NCI-H187 treated with DMSO at 0.1 percent for 48 hours (cell line): ENCODE results near the gene SPECC1.

Source experiments
- DNase-seq: peaks from one replicate; lab custom pipeline; 2025; lab: John Stamatoyannopoulos, UW

Gene SPECC1

DNA sequence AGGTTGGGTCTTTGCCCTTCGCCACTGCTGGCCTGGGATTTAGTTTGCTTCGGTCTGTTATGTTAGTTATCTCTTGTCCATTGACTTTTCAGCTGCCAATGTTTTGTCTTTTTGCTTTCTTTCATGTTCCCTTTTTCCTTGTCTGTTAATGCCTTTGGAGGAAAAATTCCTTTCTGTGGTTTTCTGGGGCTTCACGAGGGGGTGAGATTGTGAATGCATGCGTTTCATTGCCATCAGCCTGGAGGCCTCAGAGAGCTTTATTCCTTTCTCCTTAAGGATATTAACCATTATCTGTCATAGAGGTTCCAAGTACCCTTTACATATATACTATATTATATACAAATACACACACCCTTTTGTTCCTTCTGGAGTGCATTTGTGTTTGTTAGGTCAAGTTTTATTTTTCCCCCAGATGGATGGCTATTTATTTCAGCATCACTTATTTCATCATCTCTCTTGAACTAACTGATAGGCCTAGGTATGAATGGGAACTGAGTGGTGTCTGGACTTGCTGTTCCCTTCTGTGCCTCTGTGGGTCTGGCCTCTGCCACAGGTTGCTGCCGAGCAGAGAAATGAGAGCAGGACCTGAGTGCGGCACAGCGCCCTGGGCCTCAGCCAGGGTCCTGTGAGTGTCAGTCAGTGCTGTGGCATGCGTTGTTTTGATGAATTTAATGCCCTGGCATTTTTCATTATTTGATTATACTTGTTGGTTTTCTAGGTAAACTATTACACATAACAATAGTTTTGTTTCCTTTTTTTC is 264.8 kb downstream of the SPECC1 start:
- DNase-seq = no peak

DNA sequence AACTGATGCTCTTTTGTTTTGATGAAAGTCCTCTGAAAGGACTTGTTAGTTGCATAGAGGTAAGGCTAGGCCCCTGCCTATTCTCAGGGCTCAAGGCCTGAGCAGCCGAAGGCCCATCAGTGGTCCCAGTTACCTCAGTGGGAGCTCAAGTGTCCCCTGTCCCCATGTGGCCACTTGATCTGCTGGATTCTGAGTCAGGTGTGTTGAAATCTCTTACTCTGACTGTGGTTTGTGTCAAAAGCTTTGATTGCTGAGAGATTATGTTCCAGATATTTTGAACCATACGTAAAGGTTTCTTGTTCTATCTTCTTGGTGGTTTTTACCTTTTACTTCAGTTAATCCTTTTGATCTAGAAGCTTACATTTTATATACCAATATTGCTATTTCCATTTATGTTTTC is 266.5 kb downstream of the SPECC1 start:
- DNase-seq = no peak

DNA sequence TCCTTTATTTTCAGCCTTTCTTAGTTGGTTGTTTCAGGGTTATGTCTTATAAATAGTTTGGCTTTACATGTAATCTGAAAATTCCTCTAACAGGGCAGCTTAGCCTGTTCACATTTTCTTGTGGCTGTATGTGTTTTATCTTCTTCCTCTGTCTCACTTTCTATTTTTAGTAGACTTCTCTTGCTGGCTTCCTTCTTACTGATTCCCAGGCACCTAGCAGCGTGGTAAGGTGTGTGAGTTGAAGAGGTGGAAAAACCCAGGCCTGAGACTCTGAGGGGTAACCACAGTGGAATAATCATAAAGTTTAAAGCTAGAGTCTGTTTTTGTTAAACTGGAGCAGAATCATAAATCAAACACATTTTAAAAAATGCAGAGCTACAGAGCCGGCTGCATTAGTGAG is 267.3 kb downstream of the SPECC1 start:
- DNase-seq = no peak

DNA sequence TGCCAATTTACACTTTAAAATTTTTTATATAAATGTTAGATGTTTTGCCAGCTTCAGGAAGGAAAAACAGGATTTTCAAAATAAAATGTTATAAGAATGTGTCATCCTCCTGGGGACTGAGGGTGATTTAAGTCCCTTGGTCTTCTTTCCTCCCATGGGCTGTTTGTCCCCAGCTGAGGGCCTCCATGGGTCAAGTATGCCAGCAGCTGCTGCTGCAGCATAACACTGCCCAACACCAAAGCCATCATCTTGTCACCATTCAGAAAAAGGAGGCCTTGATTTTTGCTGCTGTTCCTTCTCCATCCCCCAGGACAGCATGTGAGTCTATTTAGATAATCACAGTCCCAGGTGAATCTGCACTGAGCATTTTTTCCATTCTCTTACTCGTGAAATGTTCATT is 269.6 kb downstream of the SPECC1 start:
- DNase-seq = no peak

DNA sequence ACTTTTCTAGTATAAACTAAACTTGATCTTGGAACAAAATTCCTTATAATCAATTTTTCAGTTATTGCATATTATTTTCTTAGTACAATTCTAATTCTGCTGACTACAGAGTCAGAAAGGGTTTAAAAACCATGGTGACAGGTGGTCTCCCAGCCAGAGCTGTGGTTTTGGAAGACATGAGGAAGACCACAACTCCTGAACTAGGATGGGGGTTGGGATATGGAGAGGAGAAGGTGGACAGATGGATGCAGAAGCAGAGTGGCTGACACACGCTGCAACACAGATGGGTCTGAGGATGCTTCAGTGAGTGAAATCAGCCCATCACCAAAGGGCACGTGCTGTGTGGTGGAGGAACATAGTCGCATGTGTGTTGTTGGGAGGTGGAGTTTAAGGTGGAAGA is 270.5 kb downstream of the SPECC1 start:
- no peak for DNase-seq

DNA sequence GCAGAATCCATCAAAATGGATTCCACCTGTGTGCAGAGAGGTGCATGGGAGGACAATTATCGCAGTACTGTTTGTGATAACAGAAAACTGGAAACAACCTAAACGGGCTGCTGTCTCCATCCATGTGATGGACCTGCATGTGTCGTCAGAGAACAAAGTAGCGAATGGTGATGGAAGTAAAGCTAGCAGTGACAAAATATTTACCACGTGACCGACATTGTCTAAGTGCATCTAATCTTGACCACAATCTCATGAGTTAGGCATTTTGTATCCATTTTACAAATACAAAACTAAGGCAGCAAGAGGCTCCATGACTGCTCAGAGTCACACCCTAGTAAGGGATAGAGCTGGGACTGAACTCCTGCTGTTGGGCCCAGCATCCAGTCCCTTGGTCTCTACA is 270.9 kb downstream of the SPECC1 start:
- no peak for DNase-seq

DNA sequence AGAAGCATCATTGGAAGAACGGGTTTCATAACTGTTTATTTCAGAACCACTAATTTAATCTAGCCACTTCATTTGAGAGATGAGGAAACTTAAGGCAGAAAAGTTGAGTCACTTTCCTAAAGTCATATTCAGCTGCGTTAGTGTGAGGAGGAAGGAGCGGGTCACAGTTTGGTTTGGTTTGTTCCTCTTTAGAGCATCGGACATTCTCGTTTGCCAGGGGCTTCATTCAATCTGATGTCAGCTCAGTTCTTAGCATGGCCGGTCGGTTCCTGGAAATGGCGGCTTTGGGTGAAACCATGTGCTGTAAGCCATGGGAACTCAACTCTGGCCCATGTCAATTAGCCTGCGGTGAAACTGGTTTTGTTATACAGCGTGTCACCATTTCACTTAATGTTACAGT is 271.7 kb downstream of the SPECC1 start:
- no peak for DNase-seq

DNA sequence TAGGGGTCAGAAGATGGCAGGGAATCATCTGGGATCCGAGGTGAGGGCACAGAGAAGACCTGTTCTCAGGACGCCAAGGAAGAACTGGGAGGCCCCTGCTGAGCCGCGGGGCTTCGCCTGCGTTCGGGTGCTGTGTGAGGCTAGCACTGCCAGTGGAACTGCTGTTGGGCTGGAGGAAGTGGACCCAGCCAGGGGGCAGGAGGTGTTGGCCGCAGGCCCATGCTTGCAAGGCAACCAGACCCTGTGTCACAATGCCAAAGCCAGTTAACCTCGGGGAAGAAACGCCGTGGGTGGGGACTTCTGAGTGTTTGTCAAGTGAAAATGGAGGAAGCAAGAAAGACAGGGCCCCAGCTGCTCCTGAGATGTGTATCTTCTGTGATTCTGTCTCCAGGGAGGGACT is 272.7 kb downstream of the SPECC1 start:
- DNase-seq = no peak

DNA sequence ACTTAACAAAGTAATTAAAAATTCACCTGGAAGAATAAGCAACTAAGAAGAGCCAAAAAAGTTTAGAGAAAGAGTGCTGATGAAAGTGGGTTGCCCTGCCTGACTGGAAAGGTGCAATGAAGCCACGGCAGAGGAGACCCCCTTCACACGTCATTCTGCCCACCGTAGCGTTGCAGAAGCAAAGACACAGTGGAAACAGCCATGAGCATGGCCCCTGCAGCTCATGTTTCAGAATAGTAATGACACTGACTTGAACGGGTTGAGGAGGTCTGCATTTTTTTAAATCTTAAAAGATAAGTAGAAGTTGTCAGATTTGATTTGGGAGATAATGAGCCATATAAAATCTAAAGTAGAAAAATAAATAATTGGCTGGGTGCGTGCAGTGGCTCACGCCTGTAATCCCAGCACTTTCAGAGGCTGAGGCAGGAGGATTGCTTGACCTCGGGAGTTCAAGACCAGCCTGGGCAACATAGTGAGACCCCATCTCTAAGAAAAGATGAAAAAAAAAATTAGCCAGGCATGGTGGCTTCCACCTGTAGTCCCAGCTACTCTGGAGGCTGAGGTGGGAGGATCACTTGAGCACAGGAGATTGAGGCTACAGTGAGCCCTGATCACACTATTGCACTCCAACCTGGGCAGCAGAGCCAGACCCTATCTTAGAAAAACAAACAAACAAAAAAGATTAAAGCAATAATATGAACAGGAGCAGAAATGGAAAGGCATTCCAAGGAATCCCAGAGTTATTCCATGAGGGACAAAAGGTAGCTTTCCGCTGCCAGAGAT is 273.6 kb downstream of the SPECC1 start:
- no peak for DNase-seq

DNA sequence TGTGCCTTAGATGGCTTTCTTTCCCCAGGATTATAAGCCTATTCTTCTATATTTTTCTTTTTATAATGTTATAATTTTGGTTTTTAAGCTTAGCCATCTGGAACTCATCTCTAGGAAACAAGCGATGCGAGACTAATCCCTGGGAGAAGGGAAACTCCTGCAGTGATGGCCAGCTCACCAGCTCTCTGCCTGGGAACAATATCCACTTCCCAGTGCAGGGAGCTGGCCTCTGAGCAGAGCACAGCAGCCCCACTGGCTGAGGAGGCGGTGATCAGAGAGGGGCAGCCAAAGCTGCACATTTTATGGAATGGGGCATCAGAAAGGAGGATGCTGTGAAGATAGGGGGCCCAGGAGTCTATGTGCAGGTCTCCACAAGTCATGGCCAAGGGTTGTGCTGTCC is 274.9 kb downstream of the SPECC1 start:
- no peak for DNase-seq

DNA sequence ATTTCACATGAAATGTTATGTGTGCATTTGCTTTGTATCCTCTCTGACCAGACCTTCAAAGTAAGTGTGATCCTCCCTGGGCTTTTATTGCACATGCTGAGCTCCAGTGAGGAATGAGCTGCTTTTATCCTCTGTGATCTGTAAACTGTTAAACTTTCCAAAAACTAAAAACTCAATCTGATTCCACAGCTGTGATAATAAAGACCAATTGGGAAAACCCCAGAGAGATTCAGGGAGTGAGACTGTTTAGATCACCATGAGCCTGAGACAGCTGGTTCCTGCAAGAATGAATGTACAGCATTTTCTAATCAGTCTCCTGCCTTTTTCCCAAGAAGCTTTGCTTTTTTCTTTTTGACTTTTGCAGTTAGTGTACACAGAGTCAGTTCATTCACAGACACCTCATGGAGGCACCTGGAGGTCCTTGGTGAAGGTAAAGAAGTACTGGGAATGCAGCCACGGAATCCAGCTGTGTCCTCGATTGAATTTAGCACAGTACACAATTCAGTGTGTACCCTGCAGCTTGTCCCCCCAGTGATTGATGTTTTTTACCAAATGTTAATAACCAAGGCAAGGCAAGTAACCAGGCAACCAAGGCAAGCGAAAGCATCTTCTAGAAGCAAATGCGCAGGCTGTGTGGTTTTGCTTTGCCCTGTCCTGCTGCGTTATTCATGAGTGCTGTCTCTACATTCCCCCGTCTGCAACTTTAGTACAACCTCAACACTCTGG is 275.6 kb downstream of the SPECC1 start:
- DNase-seq = no peak

DNA sequence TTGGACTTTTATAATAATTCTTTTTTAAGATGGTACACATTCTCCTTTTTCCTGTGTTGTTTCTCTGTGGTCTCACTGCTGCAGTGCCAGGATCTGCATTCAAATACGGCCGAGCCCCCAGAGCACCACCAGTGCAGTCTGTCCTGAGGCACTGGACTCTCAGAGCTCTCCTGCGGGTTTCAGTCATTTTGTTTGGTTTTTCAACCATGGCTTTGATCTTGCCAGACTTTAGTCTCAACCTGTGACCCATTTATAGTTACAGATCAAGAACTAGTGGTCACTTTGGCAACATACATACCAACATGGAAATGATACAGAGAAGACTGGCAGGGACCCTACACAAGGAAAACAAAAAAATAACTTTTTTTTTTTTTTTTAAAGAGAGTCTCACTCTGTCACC is 280.8 kb downstream of the SPECC1 start:
- DNase-seq = no peak

DNA sequence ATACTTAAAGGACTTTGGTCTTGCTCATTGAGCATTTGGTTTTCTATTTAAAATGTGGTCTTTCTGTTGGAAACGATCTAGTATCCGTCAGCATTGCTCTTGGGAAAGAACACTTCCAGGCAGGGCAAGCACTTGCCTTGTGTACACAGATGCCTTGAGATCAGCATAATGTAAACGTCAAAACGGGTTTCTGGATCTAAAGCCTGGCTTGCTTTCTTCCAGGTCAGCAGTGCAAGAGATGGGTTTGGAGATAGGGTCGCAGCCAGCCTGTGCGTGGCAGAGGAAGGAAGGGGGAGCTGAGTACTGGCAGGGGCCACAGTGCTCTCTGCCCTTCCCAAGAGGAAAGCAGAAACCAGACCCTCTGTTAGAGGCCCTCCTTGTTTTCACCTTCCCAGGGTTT is 282.7 kb downstream of the SPECC1 start:
- DNase-seq = no peak

DNA sequence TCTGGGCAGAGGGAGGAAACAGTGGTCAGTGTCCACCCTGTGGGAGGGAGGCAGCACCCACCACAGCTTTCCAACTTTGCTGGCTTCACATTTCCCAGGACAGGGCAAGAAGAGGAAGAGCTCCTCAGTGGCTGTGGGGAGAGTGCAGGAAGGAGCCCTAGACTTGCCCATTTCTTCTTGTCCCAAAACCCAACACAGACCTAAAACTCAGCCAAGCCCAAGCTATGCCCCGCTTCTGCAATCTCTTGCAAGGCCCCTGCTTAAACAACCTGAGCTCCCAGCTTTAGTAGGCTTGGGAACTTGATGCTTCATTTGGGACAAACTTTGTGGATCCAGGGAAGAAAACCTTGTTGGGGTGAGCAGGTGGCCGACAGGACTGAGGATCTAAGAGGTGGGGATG is 284.3 kb downstream of the SPECC1 start:
- no peak for DNase-seq

DNA sequence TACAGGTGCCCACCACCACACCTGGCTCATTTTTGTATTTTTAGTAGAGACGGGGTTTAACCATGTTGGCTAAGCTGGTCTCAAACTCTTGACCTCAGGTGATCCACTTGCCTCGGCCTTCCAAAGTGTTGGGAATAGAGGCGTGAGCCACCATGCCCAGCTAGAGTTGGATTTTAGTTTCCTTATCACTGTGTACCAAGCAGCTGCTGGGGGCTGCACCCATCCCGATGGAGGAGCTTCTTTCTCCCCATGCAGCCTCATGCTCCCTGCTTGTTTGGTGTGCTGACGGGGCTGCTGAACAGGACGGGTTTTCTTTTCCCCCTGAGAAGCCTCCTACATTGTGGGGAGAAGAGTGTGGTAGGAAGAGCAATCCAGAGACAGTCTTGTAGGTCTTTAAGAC is 285.0 kb downstream of the SPECC1 start:
- no peak for DNase-seq

DNA sequence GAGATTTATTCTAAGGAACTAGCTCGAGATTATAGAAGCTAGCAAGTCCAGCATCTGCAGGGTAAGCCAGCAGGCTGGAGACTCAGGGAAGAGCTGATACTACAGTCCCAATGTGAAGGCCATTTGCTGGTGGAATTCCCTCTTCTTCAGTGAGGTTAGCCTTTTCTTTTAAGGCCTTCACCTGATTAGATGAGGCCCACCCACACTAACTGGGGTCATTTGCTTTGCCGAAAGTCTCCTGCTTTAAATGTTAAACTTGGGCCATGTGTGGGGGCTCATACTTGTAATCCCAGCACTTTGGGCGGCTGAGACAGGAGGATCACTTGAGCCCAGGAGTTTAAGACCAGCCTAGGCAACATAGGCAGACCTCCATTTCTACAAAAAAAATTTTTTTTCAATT is 289.9 kb downstream of the SPECC1 start:
- no peak for DNase-seq

DNA sequence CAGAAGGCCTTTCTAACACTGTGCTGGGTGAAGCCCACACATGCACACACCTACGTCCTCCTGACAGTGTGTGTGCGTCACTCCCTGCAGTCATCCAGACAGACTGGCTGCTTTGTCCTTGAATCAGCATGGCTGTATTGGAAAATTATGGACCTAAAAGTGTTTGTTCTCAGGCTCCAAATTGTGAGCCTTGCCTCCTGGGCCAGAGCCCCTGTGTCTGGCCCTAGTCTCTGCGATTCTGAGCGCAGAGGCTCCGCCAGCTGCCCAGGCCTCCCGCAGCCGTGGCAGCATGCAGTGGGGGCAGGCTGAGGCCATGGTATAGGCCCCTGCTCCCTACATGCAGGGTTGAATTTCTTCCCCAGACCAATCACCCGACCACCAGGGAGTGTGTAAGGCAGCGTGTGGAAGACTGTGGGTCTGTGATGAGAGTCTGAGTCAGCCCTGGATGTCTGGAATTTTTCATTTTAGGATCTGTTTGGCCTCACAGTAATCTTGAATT is 291.3 kb downstream of the SPECC1 start:
- no peak for DNase-seq

DNA sequence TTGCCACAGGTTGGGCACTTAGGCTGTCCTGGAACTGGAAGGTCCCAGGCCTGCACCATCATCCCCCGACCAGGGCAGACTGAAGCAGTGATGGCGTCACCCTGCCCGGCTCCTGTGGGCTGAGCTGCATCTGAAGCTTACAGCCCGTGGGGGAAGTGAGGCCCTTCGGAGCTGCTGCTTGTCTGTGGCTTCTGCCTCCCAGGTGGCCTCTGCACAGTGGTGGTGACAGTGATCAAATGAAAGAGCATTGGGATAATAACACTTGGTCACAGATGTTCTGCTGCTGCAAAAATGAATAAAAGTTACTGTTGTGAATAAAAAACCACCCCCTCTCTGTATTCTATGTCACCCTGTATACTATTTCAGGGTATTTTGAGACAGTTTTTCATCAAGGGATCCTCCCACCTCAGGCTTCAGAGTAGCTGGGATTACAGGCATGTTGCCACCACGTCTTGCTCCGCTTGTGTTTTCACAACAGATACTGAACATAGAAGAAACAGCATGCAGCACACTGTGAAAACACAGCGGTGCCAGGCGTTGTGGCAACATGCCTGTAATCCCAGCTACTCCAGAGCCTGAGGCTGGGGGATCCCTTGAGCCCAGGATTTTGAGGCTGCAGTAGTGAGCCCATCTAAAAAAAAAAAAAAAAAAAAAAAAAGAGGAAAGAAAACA is 293.2 kb downstream of the SPECC1 start:
- DNase-seq = no peak

DNA sequence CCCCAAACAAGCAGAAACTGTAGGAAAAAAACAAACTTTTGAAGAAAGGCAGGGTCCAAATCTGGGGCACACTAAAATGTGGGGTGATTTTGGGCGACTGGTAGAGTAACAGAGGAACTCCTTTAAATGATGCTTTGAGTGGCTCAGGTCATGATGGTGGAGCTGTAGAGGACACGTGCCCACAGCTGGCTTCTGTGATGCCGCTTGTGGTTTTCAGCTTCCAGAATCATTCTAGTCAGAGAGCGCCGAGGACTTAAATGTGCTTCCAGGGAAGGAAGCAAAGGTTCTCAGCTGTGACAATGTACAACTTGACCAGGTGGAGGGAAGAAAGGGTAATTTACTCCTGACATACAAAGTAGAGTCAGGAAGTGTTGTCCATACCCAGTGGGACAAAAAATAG is 295.8 kb downstream of the SPECC1 start:
- no peak for DNase-seq

DNA sequence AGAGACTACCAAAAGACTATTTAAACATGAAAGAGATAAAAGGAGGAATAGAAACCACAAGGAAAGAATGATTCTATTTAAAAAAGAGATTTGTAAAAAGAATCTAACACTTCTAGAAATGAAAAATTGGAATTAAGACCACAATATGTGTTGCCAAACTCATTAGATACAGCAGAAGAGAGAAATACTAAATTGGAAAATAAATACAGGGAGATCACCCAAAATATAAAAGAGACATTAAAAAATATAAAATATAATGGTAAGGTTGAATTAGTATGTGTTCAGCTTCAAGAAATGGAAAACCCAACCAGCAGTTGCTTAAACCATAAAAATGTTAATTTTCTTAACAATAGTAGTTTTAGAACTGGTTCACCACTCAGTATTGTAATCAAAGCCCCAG is 297.8 kb downstream of the SPECC1 start:
- no peak for DNase-seq

DNA sequence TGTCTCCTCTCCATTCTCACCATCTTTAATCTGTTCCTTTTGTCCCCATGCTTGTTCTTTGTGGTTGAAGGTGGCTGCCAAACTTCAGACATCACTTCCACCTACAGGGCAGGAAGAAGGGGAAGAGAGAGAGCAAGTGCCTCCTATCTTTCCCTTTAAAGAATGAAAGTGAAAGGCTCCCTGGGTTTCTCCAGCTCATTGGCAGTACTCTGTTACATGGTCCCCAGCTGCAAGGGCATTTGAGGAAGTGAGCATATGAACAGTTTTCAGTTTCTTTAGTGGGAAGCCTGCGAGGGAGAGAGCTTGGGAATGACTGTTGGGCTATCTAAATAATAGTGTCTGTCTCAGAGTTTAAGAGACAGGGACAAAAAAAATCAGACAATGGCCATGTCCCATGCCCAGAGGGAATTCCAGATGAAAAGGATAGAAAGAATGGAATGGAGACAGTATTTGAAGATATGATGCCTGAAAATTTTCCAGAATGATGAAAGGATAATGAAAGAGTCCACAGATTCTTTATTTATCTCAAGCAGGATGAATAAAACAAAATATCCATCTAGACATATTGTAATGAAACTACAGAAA is 298.3 kb downstream of the SPECC1 start:
- DNase-seq = no peak

DNA sequence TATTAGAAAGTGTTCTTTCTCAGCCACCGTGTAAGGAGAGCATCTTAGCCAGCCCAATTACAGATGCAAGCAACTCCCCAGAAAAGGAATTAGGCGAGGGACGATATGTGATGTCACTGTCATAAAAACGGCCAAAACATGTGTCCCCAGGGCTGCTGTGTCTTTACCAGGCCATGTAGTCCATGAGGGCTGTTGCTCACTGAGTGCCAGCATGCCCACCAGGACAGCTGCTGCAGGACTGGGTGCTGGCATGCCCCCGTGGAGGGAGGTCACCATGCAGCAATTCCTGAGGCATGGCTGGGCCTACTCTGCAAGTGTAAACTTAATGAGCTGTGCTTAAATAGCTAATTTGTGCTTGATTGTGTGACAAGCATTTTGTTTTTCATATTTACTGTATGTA is 301.3 kb downstream of the SPECC1 start:
- no peak for DNase-seq
